Endothelial cell (in vitro differentiated cells): ENCODE measurements around the gene DUSP3. TPM values are rescaled to one million over a fixed set of nuclear protein-coding genes. Genes with fewer than 3 reads are reported as not detected.

Experiments used
- DNase-seq: peaks from one replicate; pipeline ENCODE4 v3.0.0; 2021; ENCODE audit warnings: low spot score
- H3K27ac Mint-ChIP-seq: one replicate; pipeline ENCODE4 v1.8.0; 2021; ENCODE audit warnings: mixed read lengths, inconsistent platforms; ENCODE audit not compliant: unreplicated experiment
- H3K27me3 Mint-ChIP-seq: one replicate; pipeline ENCODE4 v1.8.0; 2021; ENCODE audit warnings: mild to moderate bottlenecking, moderate library complexity, mixed read lengths, inconsistent platforms; ENCODE audit not compliant: unreplicated experiment
- H3K36me3 Mint-ChIP-seq: one replicate; pipeline ENCODE4 v1.8.0; 2021; ENCODE audit warnings: mild to moderate bottlenecking, low read depth, mixed read lengths, inconsistent platforms; ENCODE audit not compliant: unreplicated experiment
- H3K4me1 Mint-ChIP-seq: one replicate; pipeline ENCODE4 v1.8.0; 2021; ENCODE audit warnings: mild to moderate bottlenecking, mixed read lengths, inconsistent platforms; ENCODE audit not compliant: unreplicated experiment
- H3K4me3 Mint-ChIP-seq: one replicate; pipeline ENCODE4 v1.8.0; 2021; ENCODE audit warnings: mild to moderate bottlenecking, mixed read lengths, inconsistent platforms; ENCODE audit not compliant: unreplicated experiment
- H3K9me3 Mint-ChIP-seq: one replicate; pipeline ENCODE4 v1.8.0; 2021; ENCODE audit warnings: mixed read lengths, inconsistent platforms; ENCODE audit not compliant: unreplicated experiment
- total RNA-seq: library from RNA; stranded (reverse); fragmentation: NEBNext Ultra II Directional; extraction: Animal tissue kit (Norgen Biotek cat#: 25700); gene quantifications from one replicate; pipeline ENCODE4 v1.2.1, GENCODE V29; 2021; ENCODE audit not compliant: unreplicated experiment
- TF ChIP-seq, protein P1 (sequence below): fragments of 200-600 bp; sonication (generic); IDR thresholded peaks from one replicate; pipeline ENCODE4 v1.5.0; 2021; ENCODE audit warnings: antibody characterized with exemption; ENCODE audit not compliant: unreplicated experiment

Gene DUSP3
- total RNA-seq, 1 donor from 2014 or later: 41.4 TPM

DNA sequence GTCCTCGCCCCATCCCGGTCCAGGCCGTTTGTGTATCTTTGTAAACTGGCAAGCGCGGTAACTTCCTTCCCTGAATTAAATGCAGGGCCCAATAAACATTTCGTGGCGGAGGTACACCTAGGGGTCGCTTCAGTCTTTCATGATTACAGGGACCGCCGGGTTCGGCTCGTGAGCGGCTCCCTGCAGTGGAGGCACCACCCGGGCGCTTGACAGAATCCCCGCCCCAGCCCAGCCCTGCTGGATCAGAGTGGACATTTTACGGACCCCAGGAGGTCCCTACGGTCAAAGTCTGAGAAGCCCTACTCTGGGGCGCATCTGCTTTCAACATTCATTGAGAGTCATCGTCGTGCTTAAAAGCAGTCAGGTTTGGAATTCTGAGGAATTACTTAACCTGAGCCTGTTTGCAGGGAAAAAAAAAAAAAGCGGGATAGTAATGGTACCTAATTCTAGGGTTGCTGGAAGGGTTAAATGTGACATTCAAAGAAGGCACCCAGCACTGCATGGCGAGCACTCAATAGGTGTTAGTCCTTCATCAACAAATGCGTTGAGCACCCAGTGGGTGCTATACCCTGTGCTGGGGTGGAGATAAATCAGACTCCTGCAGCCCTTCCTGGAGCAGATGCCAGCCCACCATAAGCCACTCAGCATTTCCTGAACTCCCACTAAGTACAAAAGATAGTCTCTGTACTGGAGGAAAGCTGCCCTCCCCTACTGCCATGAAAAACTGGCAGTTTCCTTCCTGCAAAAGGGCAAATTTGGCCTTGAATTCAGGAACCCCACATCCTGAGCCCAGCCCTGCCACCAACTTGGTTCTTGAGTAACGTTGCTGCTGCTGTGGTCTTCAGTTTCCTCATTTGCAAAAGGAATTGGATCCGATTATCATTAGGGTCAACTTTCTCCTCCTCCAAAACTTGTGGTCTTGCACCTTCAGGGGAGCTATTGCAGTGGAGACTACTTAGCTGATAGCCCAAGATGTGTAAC is 658 bp upstream of the DUSP3 start:
- peak; percentile 57 for DNase-seq
- H3K27me3 Mint-ChIP-seq: peaks cover 6% of the 10 kb centered on the region
- H3K27ac Mint-ChIP-seq: peak overlapping the region; percentile 82
- no peaks in the 10 kb centered on the region for H3K9me3 Mint-ChIP-seq
- TF ChIP-seq, protein P1, sequence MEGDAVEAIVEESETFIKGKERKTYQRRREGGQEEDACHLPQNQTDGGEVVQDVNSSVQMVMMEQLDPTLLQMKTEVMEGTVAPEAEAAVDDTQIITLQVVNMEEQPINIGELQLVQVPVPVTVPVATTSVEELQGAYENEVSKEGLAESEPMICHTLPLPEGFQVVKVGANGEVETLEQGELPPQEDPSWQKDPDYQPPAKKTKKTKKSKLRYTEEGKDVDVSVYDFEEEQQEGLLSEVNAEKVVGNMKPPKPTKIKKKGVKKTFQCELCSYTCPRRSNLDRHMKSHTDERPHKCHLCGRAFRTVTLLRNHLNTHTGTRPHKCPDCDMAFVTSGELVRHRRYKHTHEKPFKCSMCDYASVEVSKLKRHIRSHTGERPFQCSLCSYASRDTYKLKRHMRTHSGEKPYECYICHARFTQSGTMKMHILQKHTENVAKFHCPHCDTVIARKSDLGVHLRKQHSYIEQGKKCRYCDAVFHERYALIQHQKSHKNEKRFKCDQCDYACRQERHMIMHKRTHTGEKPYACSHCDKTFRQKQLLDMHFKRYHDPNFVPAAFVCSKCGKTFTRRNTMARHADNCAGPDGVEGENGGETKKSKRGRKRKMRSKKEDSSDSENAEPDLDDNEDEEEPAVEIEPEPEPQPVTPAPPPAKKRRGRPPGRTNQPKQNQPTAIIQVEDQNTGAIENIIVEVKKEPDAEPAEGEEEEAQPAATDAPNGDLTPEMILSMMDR: no peak
- peak overlapping the region; percentile 86 for H3K4me3 Mint-ChIP-seq
- H3K36me3 Mint-ChIP-seq: peaks cover 4% of the 10 kb centered on the region
- H3K4me1 Mint-ChIP-seq: peaks cover 21% of the 10 kb centered on the region

DNA sequence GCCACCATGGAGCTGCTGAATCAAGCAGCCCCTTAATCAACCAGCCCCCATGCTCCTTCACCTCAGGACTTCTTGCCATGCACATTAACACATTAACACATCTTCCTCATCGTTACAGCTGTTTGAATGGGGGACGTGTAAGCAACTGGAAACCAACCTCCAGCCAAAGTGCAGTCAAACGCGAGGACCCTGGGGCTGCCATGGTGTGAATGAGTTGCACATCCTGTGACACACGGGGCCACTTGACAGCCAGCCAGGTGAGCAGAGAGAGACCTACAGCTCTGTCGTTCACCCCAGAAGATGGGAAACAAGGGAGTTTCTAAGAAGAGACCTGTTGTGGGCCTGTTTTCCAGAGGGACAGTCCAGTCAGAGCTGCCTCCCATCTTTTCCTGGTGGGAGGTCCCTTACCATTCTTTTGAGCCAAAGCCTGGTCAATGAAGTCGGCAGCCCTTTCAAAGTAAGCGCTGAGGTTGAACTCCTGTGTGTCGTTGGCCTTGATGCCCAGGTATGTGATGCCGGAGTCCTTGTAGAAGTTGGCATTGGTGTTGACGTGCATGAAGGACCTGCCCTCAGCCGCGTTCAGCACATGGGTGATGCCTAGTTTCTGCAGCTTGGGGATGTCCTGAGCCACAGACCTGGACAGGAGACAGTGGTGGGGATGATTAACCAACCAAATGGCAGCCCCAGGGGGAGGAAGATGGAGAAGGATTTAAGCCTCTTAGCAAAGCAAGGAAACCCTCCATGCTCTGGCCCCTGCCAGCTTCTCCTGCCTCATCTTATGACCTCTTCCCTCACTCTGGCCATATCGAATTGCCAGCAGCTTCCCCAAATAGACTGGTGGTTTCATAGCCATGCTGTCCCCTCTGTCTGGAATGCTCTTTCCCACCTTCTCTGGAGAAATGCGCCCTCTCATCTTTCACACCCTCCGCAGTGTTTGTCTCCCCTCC is 4.2 kb downstream of the DUSP3 start:
- peaks cover 23% of the 10 kb centered on the region for H3K36me3 Mint-ChIP-seq
- TF ChIP-seq, protein P1: no peak
- H3K4me1 Mint-ChIP-seq: peaks cover 5% of the 10 kb centered on the region
- no peak for DNase-seq
- H3K9me3 Mint-ChIP-seq: no peaks in the 10 kb centered on the region
- no peak overlapping the region for H3K27ac Mint-ChIP-seq
- peaks cover 9% of the 10 kb centered on the region for H3K27me3 Mint-ChIP-seq
- H3K4me3 Mint-ChIP-seq: peak overlapping the region; percentile 56

DNA sequence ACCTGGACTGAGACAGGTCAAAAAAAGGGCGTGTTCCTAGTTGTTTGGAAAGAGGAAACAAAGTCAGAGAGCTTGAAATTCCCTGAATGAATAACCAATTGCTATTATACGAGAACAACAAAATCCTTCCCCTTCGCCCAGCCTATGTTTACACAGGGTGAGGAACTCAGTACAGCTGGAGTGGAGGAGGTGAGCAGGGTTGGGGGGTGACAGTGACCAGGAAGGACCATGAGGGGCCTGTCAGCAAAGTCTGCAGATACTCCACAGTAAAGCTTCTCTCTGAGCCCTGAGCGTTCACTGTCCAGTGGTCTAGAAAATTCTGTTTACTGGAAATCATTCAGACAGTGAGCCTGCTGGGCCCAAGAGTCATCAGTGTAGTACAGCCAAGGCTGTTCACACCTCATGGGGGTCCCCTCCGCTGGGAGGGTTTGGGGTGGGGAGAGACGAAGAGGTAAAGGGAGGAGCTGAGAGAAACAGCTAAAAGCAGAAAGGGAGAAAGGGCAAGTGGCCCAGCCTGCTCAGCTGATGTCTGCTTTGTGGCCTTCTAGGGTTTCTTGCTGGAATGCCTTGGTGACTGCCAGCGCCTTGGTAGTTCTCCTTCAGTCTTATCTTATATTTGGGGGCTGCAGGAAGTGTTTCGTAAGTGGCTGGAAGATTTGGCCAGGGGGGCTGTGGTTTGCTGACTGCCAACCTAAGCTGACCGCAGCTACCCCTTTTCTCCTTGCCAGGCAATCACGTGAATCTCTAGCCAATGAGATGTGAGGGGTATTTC is 5.7 kb downstream of the DUSP3 start:
- TF ChIP-seq, protein P1: no peak
- H3K4me3 Mint-ChIP-seq: peak overlapping the region; percentile 58
- H3K27me3 Mint-ChIP-seq: peaks cover 7% of the 10 kb centered on the region
- H3K9me3 Mint-ChIP-seq: no peaks in the 10 kb centered on the region
- H3K4me1 Mint-ChIP-seq: peaks cover 5% of the 10 kb centered on the region
- DNase-seq: no peak
- H3K36me3 Mint-ChIP-seq: peaks cover 29% of the 10 kb centered on the region
- no peak overlapping the region for H3K27ac Mint-ChIP-seq

DNA sequence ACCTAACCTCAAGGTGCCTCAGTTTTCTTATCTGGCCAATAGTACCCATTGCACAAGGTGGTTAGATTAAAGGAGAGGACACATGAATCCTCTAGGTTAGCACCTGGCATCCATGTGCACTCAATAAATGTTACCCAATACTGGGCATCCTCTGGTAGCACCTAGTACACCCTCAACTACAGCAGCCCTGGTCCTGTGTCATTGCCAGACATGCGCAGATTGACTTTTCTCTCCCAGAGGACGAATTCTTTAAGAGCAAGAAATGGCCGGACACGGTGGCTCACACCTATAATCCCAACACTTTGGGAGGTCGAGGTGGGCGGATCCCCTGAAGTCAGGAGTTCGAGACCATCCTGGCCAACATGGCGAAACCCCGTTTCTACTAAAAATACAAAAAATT is 7.3 kb downstream of the DUSP3 start:
- Mint-ChIP-seq H3K4me1 (peaks cover 5% of the 10 kb centered on the region), H3K36me3 (peaks cover 29% of the 10 kb centered on the region), H3K9me3 (no peaks in the 10 kb centered on the region), H3K4me3 (no peak overlapping the region), H3K27me3 (peaks cover 5% of the 10 kb centered on the region), H3K27ac (no peak overlapping the region)
- TF ChIP-seq, protein P1: no peak
- no peak for DNase-seq
